ENCODE data around the gene GH2.
"Not testable (repeated sequence)": the region's sequence is repeated elsewhere in the genome, so short reads cannot be mapped to it uniquely, and the experiment has no call there.

The GH2 gene

GRCh38 chr17:63910096-63910495 lies 28.4 kb upstream of the GH2 start:
- no peak for DNase-seq

GRCh38 chr17:63909586-63909985 lies 27.8 kb upstream of the GH2 start:
- DNase-seq, result not testable (repeated sequence)

GRCh38 chr17:63907161-63907778 lies 25.5 kb upstream of the GH2 start:
- not testable (repeated sequence) for DNase-seq

- DNase-seq, result not testable (repeated sequence)
Observed at GRCh38 chr17:63904796-63905195, 23.1 kb upstream of the GH2 start.

- not testable (repeated sequence) for DNase-seq
Observed at GRCh38 chr17:63903787-63904201, 22.1 kb upstream of the GH2 start.

- DNase-seq, result not testable (repeated sequence)
Observed at GRCh38 chr17:63901971-63902370, 20.2 kb upstream of the GH2 start.

GRCh38 chr17:63898899-63899798 lies 17.4 kb upstream of the GH2 start:
- not testable (repeated sequence) for DNase-seq

GRCh38 chr17:63896524-63897354 lies 15.0 kb upstream of the GH2 start, which contains the start of gene CSH1:
Gene CSH1 (minus strand): TSS chr17:63896574. CDS start chr17:63896511, 63 bp downstream.
- DNase-seq, result not testable (repeated sequence)

- DNase-seq, result not testable (repeated sequence)
Observed at GRCh38 chr17:63894821-63895220, 13.1 kb upstream of the GH2 start.

GRCh38 chr17:63894021-63894420 lies 12.3 kb upstream of the GH2 start:
- DNase-seq, result not testable (repeated sequence)

GRCh38 chr17:63892316-63893037 lies 10.7 kb upstream of the GH2 start:
- DNase-seq, result not testable (repeated sequence)

GRCh38 chr17:63889026-63889848 lies 7.5 kb upstream of the GH2 start:
- not testable (repeated sequence) for DNase-seq

- DNase-seq, result not testable (repeated sequence)
Observed at GRCh38 chr17:63885119-63885518, 3.4 kb upstream of the GH2 start.

- not testable (repeated sequence) for DNase-seq
Observed at GRCh38 chr17:63882626-63883126, 932 bp upstream of the GH2 start.

GRCh38 chr17:63881337-63881736 lies 407 bp downstream of the GH2 start:
- DNase-seq, result not testable (repeated sequence)

GRCh38 chr17:63880706-63881105 lies 1.0 kb downstream of the GH2 start:
- no peak for DNase-seq

GRCh38 chr17:63878413-63878812 lies 3.3 kb downstream of the GH2 start:
- not testable (repeated sequence) for DNase-seq

GRCh38 chr17:63874693-63875092 lies 7.1 kb downstream of the GH2 start:
- not testable (repeated sequence) for DNase-seq

- not testable (repeated sequence) for DNase-seq
Observed at GRCh38 chr17:63874061-63874626, 7.6 kb downstream of the GH2 start.

- not testable (repeated sequence) for DNase-seq
Observed at GRCh38 chr17:63873577-63873976, 8.2 kb downstream of the GH2 start, which contains the start of gene CSH2. Gene CSH2 (minus strand): TSS chr17:63873677. CDS start chr17:63873614, 63 bp downstream.

Measured in NCI-H2081 treated with DMSO at 0.1 percent for 48 hours (cell line).